Smooth muscle cell (in vitro differentiated cells): ENCODE data around the gene CFAP58. TPM values are rescaled to one million over a fixed set of nuclear protein-coding genes. Genes with fewer than 3 reads are reported as not detected.

Source experiments
- DNase-seq: peaks from one replicate; lab custom pipeline; 2025; ENCODE audit not compliant: unreplicated experiment; lab: John Stamatoyannopoulos, UW
- H2AFZ ChIP-seq: fragments of 200-600 bp; sonication (generic); 2 replicates; pipeline ENCODE4 v1.6.0; 2016; ENCODE audit warnings: antibody characterized with exemption, low read depth, mild to moderate bottlenecking
- H3F3A ChIP-seq: fragments of 200-600 bp; sonication (generic); 2 replicates; pipeline ENCODE4 v1.6.0; 2017; ENCODE audit warnings: antibody characterized with exemption, low read depth
- H3K27ac ChIP-seq: fragments of 200-600 bp; sonication (generic); 2 replicates; pipeline ENCODE4 v1.5.1; 2016; ENCODE audit warnings: low read depth, mild to moderate bottlenecking
- H3K27me3 ChIP-seq: fragments of 200-600 bp; sonication (generic); 2 replicates; pipeline ENCODE4 v1.6.1; 2016; ENCODE audit warnings: low read depth, mild to moderate bottlenecking
- H3K36me3 ChIP-seq: fragments of 200-600 bp; sonication (generic); 2 replicates; pipeline ENCODE4 v1.5.1; 2016; ENCODE audit warnings: low read depth
- H3K4me1 ChIP-seq: fragments of 200-600 bp; sonication (generic); 2 replicates; pipeline ENCODE4 v1.5.1; 2016; ENCODE audit warnings: low read depth
- H3K4me2 ChIP-seq: fragments of 200-600 bp; sonication (generic); 2 replicates; pipeline ENCODE4 v1.6.0; 2016; ENCODE audit warnings: mild to moderate bottlenecking
- H3K4me3 ChIP-seq: fragments of 200-600 bp; sonication (generic); 2 replicates; pipeline ENCODE4 v1.5.1; 2016; ENCODE audit warnings: mild to moderate bottlenecking
- H3K79me2 ChIP-seq: fragments of 200-600 bp; sonication (generic); 2 replicates; pipeline ENCODE4 v1.6.0; 2016; ENCODE audit warnings: low read depth, mild to moderate bottlenecking
- H3K9ac ChIP-seq: fragments of 200-600 bp; sonication (generic); 2 replicates; pipeline ENCODE4 v1.6.0; 2016; ENCODE audit warnings: low read depth
- H3K9me3 ChIP-seq: fragments of 200-600 bp; sonication (generic); replicated peaks from 2 replicates; pipeline ENCODE4 v1.5.1; 2016; ENCODE audit warnings: low read depth
- H4K20me1 ChIP-seq: fragments of 200-600 bp; sonication (generic); 2 replicates; pipeline ENCODE4 v1.6.0; 2016; ENCODE audit warnings: low read depth
- CTCF ChIP-seq: fragments of 200-600 bp; sonication (generic); IDR thresholded peaks from 2 replicates; pipeline ENCODE4 v1.5.1; 2017; ENCODE audit warnings: borderline replicate concordance, mild to moderate bottlenecking, antibody characterized with exemption; ENCODE audit not compliant: insufficient read depth, poor library complexity, severe bottlenecking
- WGBS: methylation state at CpG from one replicate; pipeline ENCODE4 v1.1.7; 2016; ENCODE audit warnings: low lambda C conversion rate; 5-methylcytosine and 5-hydroxymethylcytosine counted together
- polyA plus RNA-seq: library from polyadenylated mRNA; unstranded; fragments of >200 nt; fragmentation: Nextera tagmentation; extraction: Ambion mirVana; gene quantifications from 2 replicates; pipeline ENCODE4 v1.2.1, GENCODE V29; 2016
- total RNA-seq: library from RNA; depleted of rRNA; stranded (reverse); fragments of >200 nt; gene quantifications from 2 replicates; pipeline ENCODE4 v1.2.3, GENCODE V29; 2014

CFAP58 gene
- total and polyA plus RNA-seq, 2 experiments from 2014 or later, result 0.39 to 0.54 TPM

GRCh38 chr10:104472505-104472904 lies 118.9 kb downstream of the CFAP58 start:
- Histone ChIP-seq H3K4me1 (no peaks in the 10 kb centered on the region), H3K9ac (no peak overlapping the region), H3K79me2 (no peaks in the 10 kb centered on the region), H3K27ac (peak overlapping the region; percentile 87), H3F3A (no peaks in the 10 kb centered on the region), H3K27me3 (no peaks in the 10 kb centered on the region), H2AFZ (no peak overlapping the region), H4K20me1 (no peaks in the 10 kb centered on the region), H3K4me3 (no peak overlapping the region), H3K36me3 (no peaks in the 10 kb centered on the region), H3K9me3 (no peaks in the 10 kb centered on the region), H3K4me2 (peak overlapping the region; percentile 37)
- DNase-seq, result no peak
- no peak for TF ChIP-seq CTCF
- 48% methylated on average over 1 of the region's 1 CpG for WGBS

GRCh38 chr10:104472957-104473745 lies 119.5 kb downstream of the CFAP58 start:
- no peaks in the 10 kb centered on the region for H3F3A ChIP-seq
- peak overlapping the region; percentile 87 for H3K27ac ChIP-seq
- no peak overlapping the region for H3K4me3 ChIP-seq
- H3K9me3 ChIP-seq, result no peaks in the 10 kb centered on the region
- H3K36me3 ChIP-seq, result no peaks in the 10 kb centered on the region
- H4K20me1 ChIP-seq, result no peaks in the 10 kb centered on the region
- H3K4me1 ChIP-seq, result no peaks in the 10 kb centered on the region
- WGBS, result 52% methylated on average over 2 of the region's 2 CpGs
- no peak for TF ChIP-seq CTCF
- H3K79me2 ChIP-seq, result no peaks in the 10 kb centered on the region
- H3K4me2 ChIP-seq, result peak overlapping the region; percentile 37
- no peak overlapping the region for H3K9ac ChIP-seq
- DNase-seq, result no peak
- H3K27me3 ChIP-seq, result no peaks in the 10 kb centered on the region
- no peak overlapping the region for H2AFZ ChIP-seq

- H3K4me1 ChIP-seq, result peaks cover 11% of the 10 kb centered on the region
- H2AFZ ChIP-seq, result no peak overlapping the region
- no peak overlapping the region for H3K4me2 ChIP-seq
- H3F3A ChIP-seq, result no peaks in the 10 kb centered on the region
- H3K27me3 ChIP-seq, result peaks cover 3% of the 10 kb centered on the region
- H4K20me1 ChIP-seq, result no peaks in the 10 kb centered on the region
- H3K9me3 ChIP-seq, result no peaks in the 10 kb centered on the region
- no peaks in the 10 kb centered on the region for H3K36me3 ChIP-seq
- H3K4me3 ChIP-seq, result no peak overlapping the region
- H3K79me2 ChIP-seq, result no peaks in the 10 kb centered on the region
- no peak for TF ChIP-seq CTCF
- H3K27ac ChIP-seq, result no peak overlapping the region
- DNase-seq, result no peak
- WGBS, result 83% methylated on average over 3 of the region's 3 CpGs
- no peak overlapping the region for H3K9ac ChIP-seq
Observed at GRCh38 chr10:104478380-104478779, 124.7 kb downstream of the CFAP58 start.
